Hematopoietic multipotent progenitor cell treated with erythropoietin and hydrocortisone succinate and interleukin-3 and kit ligand, for 15 days (in vitro differentiated cells): ENCODE results near the gene HLA-DOB.
"Not testable (repeated sequence)": the region's sequence is repeated elsewhere in the genome, so short reads cannot be mapped to it uniquely, and the experiment has no call there.

Source experiments
- DNase-seq: peaks from one replicate; pipeline ENCODE4 v3.0.0-alpha.2; 2015; ENCODE audit warnings: low spot score

HLA-DOB gene

DNA sequence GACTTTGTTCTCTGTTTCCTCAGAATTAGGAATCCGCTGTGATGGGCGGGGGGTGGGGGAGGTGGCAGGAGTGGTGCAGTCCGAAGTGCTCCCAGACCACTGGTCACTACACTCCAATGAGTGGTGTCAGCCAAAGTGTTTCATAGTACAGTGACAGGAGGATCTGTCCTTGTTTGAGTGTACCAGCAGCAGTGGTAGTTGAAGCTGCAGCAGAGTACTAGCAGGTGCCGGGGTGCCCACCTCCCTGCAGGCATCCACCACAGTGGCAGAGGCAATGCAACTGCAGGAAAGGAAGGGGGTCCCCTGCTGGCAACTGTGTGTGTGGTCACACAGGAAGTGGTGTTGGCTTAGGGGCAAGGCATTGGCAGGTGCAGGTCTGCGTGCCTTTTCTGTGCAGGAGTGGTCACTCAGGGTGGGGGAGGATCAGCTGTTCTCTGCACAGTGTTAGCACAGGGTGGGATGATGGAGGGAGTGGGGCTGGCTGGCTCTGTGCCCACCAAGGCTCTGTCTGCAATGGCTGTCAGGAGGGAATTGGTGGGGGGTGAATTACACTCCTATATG lies 9.7 kb downstream of the HLA-DOB start:
- no peak for DNase-seq

DNA sequence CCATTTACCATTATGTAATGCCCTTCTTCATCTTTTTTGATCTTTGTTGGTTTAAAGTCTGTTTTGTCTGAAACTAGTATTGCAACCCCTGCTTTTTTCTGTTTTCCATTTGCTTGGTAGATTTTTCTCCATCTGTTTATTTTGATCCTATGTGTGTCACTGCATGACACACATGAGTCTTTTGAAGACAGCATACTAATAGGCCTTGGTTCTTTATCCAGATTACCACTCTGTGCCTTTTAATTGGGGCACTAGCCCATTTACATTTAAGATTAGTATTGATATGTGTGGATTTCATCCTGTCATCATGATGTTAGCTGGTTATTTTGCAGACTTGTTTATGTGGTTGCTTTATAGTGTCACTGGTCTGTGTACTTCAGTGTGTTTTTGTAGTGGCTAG lies 11.4 kb downstream of the HLA-DOB start:
- not testable (repeated sequence) for DNase-seq

DNA sequence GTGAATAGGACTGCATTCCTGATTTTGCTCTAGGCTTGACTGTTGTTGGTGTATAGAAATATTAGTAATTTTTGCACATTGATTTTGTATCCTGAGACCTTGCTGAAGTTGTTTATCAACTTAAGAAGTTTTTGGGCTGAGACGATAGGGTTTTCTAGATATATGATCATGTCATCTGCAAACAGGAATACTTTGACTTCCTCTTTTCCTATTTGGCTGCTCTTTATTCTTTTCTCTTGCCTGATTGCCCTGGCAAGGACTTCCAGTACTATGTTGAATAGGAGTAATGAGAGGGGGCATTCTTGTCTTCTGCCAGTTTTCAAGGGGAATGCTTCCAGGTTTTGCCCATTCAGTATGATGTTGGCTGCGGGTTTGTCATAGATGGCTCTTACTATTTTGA lies 13.4 kb downstream of the HLA-DOB start:
- DNase-seq: no peak

DNA sequence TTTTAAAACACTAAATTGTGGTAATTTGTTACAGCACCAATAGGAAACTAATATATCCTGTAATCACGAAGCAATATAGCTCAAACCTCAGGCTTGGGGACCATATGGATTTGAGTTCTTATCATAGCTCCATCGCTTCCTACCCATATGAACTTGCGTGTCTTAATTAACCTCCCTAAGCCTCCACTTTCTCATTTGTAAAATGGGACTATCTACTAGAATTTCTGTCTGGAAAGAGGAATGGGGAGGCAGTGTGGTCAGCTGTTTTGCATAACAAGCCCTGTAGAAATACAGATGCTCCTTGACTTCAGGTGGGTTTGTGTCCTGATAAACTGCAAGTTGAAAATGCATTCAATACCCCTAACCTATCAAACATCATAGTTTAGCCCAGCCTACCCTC lies 17.1 kb downstream of the HLA-DOB start:
- DNase-seq: no peak

DNA sequence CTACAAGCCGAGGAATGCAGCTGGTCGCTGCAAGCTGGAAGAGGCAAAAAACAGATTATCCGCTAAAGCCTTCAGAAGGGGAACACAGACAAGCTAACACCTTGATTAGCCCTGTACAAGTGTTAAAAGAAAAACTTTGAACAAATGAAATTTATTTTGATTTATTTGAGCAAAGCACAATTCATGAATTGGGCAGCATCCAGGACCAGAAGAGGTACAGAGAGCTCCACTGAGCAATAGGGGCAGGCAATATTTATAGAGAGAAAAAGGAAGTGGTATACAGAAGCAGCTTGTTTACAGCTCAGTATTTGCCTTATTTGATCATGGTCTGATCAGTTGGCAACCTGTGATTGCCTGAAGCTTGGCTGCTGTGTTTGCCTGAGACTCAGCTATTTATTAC lies 17.6 kb downstream of the HLA-DOB start:
- no peak for DNase-seq

DNA sequence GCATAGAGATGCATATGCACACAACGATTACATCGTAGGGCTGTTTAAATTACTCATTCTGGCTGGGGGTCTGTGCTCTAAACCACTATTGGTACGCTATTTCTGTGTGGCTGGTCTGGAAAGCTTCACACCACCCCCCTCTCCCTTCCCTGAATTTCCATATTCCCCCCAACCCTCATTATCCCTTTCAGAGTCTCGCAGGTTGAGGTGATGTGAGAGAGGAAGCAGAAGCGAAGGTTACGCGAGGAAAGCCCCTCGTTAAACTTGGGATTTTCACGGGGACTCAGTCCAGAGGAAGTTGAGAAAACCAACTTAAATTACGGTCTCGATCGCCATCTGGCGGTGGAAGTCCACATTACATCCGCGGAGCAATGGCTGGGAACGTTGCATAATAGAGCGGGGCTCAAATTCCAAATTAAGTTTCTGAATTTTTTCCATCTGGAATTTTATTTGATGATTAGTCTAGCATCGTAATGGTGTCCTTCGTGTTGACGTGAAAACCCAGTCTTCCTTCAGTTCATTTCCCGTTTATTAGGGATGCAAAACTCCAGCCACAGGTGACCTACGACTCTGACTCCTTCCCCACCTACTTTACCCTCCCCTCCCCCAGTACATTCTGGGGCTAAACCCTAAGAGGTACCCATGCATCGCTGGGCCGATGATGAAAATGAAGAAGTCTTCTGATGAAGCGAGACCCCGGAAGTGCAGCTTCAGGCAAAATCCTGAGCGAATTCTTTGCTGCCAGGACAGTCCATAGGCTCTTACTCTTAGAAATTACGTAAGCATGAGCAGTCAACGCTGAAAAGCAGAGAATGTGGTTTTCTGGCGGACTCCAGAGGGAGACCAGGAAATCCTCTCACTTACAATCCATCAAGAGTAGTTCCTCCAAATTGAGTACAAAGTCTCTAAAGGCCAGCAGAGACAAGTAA lies 19.7 kb downstream of the HLA-DOB start:
- DNase-seq: peak; percentile 71

DNA sequence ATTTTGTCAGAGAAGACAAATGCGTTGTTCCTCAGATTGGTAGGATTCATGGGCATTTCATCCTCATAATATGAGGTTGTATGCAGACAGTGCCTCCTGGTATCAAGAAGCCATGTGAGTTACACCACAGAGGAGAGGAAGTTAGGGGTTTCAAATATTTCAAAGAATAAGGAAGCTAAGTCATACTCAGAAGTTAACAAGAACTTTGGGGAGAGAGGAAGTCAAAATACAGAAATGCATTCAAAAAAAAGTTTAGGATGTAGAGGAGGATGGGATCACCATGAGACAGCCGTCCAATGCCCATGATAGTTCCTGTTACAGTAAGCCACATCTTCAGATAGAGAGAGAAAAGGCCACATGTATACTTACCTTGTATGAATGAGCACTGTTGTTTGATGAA lies 22.3 kb downstream of the HLA-DOB start:
- no peak for DNase-seq

DNA sequence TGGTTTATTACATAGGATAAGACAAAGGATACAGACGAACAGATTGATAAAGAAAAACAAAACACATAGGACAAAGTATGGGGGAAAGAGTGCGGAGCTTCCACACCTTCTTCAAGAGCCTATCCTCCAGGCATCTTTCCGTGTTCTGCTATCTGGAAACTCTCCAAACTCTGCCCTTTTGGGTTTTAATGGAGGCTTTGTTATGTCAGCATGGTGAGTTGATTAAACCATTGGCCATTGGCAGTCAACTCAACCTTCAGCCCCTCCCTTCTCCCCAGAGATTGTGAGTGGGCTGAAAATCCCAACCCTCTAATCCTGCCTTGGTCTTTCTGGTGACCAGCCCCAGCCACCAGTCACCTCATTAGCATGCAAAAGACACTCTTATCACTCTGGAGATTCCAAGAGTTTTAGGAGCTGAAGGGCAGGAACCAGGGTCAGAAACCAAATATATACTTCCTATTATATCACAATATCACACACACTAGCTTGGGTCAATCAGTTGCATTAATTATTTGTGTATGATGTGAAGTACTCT lies 23.8 kb downstream of the HLA-DOB start:
- DNase-seq: no peak

DNA sequence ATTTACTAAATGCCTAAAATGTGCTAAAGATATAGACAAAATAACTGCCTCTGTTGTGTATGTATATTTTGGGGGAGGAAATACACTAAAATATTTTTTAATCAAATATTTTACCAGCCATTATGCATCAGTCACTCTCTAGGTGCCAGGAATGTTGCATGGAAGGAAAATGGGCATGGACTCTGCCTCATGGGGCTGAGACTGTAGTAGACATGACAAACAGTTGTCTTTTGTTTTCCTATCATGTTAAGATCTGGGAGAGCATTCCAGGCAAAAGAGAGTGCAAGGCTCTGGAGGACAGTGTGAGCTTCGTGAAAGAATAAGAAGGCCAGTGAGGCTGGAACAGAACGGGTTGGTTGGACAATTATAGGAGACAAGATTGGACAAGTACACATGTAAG lies 26.5 kb downstream of the HLA-DOB start:
- no peak for DNase-seq

DNA sequence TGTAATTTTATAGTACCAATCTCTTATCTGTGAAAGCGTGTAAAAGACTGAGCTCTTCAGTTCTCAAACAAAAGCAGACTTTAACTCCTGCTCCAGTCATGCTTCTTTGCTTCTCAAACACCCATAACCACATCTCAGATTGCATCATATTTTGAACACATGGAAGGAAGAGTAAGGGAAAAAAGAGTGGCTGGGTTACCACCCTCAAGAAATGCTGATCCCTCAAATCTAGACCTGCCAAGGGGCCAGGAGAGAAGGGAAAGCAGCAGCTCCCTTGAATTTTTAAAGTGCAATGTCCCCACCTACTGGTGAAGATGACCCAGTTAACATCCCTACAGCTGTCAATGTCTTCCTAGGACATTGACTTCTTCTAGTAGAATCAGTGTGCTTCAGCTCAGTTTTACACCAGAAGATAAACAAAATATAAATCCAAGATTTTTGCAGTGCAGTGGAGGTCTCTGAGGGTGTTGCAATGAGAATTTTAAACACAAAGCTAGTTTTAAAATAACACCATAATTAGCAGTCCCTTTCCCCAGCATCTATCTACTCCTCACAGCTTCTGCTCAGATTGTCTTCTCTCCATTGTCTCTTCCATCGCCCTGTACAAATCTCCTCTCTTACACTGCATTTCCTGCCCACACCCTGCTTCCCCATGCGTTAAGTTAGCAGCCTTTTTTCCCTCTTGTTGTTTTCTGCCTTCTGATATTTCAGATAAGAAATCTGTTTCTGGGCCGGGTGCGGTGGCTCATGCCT lies 30.8 kb downstream of the HLA-DOB start:
- DNase-seq: peak; percentile 8

DNA sequence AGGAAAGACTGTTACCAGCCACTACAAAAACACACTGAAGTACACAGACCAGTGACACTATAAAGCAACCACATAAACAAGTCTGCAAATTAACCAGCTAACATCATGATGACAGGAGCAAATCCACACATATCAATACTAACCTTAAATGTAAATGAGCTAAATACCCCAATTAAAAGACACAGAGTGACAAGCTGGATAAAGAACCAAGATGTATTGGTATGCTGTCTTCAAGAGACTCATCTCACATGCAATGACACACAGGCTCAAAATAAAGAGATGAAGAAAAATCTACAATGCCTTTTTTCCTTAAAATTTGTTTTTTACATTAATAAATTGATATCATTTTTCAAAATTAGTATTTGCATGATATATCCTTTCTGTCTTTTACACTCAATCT lies 33.9 kb downstream of the HLA-DOB start:
- not testable (repeated sequence) for DNase-seq

DNA sequence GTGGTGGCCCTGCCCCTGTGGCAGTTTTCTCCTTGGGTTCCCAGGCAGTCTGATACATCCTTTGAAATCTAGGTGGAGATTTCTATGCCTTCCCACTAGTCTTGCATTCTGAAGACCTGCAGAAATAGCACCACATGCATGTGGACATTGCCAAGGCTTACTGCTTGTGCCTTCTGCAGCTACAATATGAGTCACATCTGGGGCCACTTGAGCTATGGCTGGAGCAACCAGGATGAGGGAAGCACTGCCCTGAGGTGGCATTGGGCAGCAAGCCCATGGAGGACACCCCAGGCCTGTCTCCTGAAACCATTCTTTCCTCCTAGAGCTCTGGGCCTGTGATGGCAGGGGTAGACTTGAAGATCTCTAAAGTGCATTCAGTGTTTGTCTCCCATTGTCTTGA lies 37.8 kb downstream of the HLA-DOB start:
- DNase-seq: no peak

DNA sequence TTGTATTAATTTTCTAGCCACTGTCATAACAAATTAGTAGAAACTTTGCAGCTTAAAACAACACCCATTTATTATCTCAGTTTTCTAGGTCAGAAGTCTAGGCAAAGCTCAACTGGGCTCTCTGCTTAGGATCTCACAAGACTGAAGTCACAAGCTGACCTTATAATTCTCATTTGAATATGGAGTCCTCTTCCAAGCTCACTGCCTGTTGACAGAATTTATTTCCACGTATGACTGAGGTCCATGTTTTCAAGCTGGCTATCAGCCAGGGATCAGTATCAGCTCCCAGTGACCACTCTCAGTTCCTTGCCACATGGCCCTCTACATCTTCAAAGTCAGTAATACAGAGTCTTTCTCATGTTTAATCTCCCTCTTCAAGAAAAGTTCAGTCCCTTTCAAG lies 41.7 kb downstream of the HLA-DOB start:
- no peak for DNase-seq

DNA sequence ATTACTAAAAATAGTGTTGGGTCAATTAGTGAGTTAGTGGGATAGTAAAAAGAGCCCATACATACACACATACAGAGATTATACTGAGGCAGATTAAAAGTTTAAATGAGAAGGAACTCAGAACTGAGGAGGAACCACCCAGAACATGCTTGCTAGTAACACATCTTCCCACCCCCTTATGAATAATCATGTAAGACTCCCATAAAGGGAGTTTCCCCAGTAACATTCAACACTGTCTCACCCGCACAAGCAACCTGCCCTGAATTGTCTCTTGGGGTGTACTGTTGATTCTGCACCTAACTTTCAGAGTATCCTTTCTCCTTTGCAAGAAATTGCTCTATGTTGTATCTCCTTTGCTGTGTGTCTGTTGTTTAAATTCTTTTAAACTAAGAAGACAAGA lies 42.4 kb downstream of the HLA-DOB start:
- DNase-seq: no peak

DNA sequence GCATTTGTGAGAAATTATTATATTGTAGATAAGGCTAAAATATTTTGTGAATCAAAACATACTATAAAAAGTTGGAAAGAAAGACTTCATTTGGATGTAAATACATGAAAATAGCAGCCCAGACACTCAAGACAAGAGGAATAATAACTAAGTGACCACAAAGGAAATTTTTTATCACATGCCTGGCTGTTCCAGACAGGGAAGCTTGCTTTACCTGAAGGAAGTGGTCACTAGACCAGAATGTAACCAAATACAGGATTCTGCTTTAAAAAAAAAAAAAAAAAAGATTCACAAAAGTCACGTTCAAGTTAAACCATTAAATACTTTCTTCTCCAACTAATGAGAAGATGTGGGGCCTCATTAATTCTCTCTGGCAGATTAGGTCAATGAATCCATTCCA lies 44.1 kb downstream of the HLA-DOB start:
- DNase-seq: no peak

DNA sequence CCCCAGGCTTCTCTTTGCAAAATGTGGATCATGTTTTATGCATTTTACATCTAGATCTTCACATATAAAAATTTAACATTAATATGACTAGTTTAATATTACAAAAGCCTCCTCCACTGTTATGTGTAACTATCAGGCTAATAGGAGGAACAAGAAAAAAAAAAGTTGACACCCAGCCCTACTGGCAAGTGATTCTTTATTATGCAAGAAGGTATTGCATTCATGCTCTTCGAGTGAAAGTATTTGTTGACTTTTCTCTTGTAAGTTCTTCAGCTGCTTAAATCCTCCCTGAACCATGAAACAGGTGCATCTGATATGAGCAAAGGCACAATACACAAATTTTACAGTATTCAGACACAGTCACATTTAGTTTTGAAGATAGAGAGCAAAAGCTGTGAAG lies 52.8 kb downstream of the HLA-DOB start:
- DNase-seq: no peak

DNA sequence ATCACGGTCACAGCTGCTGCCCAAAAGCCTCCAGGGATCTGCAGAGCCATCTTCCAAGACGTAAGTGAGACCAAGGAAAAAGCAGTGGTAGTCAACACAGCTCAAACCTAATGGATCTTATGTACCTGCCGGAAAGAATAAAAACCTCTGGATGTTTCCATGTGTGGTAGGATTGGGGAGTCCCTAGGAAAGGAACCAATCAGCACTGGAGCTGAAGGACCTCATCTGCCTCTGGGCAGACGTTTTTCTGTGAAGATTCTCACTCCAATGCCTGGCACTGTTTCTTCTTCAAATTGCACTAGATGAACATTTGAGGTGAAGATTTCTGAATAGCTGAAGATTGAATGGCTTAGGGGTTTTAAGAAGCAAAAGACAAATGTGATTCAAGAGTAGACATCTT lies 53.4 kb downstream of the HLA-DOB start, which contains the start of gene HLA-DQB2:
Gene HLA-DQB2, minus strand, starts transcription at position 112 of the 400 bp plus-strand sequence. Its CDS starts 62 bp downstream, at position 50.
- DNase-seq: no peak
